SK-N-MC (cell line): Measurements from ENCODE around the gene IFI27L2.

Experiments used
- DNase-seq: peaks from one replicate; pipeline ENCODE4 v3.0.0-alpha.2; 2011; ENCODE audit warnings: low read depth, low spot score
- H3K27ac ChIP-seq: fragments of 200-600 bp; sonication (generic); 2 replicates; pipeline ENCODE4 v1.5.1; 2016; ENCODE audit warnings: mixed run types
- H3K36me3 ChIP-seq: fragments of 200-600 bp; sonication (generic); 2 replicates; pipeline ENCODE4 v1.6.1; 2017; ENCODE audit warnings: antibody characterized with exemption, low read length, mixed read lengths; ENCODE audit not compliant: insufficient read depth
- H3K4me3 ChIP-seq: fragments of 200-600 bp; sonication (generic); 2 replicates; pipeline ENCODE4 v1.5.1; 2016
- H3K9ac ChIP-seq: fragments of 200-600 bp; sonication (generic); 2 replicates; pipeline ENCODE4 v1.8.0; 2017; ENCODE audit warnings: mixed run types, mixed read lengths; ENCODE audit not compliant: insufficient read length
- H3K9me3 ChIP-seq: fragments of 200-600 bp; sonication (generic); 2 replicates; pipeline ENCODE4 v1.6.1; 2017; ENCODE audit warnings: low read depth, mild to moderate bottlenecking, antibody characterized with exemption, low read length, moderate library complexity, mixed read lengths
- EZH2 ChIP-seq: fragments of 200-600 bp; sonication (generic); IDR thresholded peaks from one replicate; pipeline ENCODE4 v1.6.1; 2017; ENCODE audit warnings: antibody characterized with exemption
- FOXP2 ChIP-seq: optimal IDR thresholded peaks from 2 replicates; pipeline ENCODE3; 2011; ENCODE audit warnings: mild to moderate bottlenecking, moderate library complexity; ENCODE audit not compliant: insufficient read depth; ENCODE audit errors: extremely low read length, control extremely low read depth
- POLR2AphosphoS5 ChIP-seq: IDR thresholded peaks from 2 replicates; pipeline ENCODE4 v1.6.1; 2012; ENCODE audit warnings: mild to moderate bottlenecking, low read depth, low read length, borderline replicate concordance

The IFI27L2 gene

DNA sequence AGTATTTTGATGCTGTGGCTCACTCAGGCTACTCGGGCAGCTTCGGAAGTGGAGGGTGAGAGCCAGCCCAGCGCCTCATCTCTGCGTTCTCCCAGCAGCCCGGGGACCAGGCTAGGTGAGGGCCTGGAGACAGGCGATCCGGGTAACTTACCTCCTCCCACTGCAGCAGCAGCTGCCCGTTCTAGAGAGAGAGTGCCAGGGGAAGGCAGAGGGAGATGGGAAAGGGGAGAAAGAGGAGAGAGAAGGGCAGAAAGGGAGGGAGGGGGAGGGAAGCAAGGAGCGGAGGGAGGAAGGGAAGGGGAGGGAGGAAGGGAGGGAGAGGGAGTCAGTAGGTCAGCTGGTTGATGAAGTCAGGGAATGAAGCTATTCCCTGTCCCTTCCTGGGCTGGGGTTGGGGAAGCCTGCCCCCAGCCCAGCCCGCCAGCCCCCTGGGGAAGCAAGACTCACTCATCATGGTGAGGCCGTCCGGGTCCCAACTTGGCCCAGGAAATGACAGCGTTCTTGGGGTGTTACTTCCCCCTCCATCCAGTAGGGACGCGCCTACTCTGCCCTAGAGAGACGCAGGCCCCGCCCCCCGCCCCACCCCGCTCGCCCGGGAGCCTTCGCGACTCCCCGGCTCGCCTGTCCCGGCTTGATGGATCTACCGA, at the start of gene IFI27L2:
TSS of gene IFI27L2 (minus strand) at position 494 of the 647 bp plus-strand sequence. CDS start at position 454, 40 bp downstream.
- Histone ChIP-seq H3K4me3 (peak within 1 kb of the TSS; percentile 79), H3K9ac (peak within 1 kb of the TSS; percentile 21), H3K27ac (no peak within 1 kb of the TSS), H3K9me3 (no peaks in the 10 kb centered on the region), H3K36me3 (no peaks in the 10 kb centered on the region)
- no peak for TF ChIP-seq EZH2
- TF ChIP-seq POLR2AphosphoS5: no peak
- no peak for TF ChIP-seq FOXP2
- DNase-seq: no peak

GRCh38 chr14:94177806-94178205, 48.4 kb upstream of the IFI27L2 start:
- Histone ChIP-seq H3K9me3 (no peaks in the 10 kb centered on the region), H3K36me3 (no peaks in the 10 kb centered on the region), H3K27ac (no peak overlapping the region), H3K4me3 (no peak overlapping the region), H3K9ac (no peak overlapping the region)
- TF ChIP-seq FOXP2 (no peak), POLR2AphosphoS5 (no peak), EZH2 (no peak)
- no peak for DNase-seq

- DNase-seq: no peak
- Histone ChIP-seq H3K27ac (no peak overlapping the region), H3K4me3 (no peak overlapping the region), H3K9me3 (no peaks in the 10 kb centered on the region), H3K9ac (no peak overlapping the region), H3K36me3 (no peaks in the 10 kb centered on the region)
- TF ChIP-seq EZH2 (no peak), FOXP2 (no peak), POLR2AphosphoS5 (no peak)
Observed at GRCh38 chr14:94176808-94177207, 47.4 kb upstream of the IFI27L2 start.

DNA sequence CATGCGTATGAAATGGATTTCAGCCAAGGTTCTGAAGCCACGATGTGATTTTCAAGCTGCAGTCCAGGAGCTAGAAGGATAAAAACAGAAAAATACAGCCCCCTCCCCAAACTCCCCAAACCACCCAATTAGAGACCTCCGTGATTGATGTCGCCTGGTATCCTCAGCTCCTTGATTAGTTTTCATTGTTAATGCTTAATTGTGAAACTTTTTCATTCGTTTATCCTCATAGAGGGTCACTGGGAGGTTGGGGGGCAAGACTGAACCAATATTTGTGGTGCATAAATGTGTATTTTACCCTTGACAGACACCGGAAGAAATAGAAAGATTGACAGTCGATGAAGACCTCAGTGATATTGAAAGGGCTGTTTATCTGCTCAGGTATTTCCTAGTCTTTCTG, 46.3 kb upstream of the IFI27L2 start:
- DNase-seq: no peak
- Histone ChIP-seq H3K9me3 (no peaks in the 10 kb centered on the region), H3K36me3 (no peaks in the 10 kb centered on the region), H3K27ac (no peak overlapping the region), H3K4me3 (no peak overlapping the region), H3K9ac (no peak overlapping the region)
- TF ChIP-seq FOXP2 (no peak), POLR2AphosphoS5 (no peak)

GRCh38 chr14:94175011-94175745, 45.8 kb upstream of the IFI27L2 start:
- Histone ChIP-seq H3K4me3 (peak overlapping the region; percentile 83; the same call in 1 of the 2 replicates), H3K27ac (no peak overlapping the region), H3K9me3 (no peaks in the 10 kb centered on the region), H3K36me3 (no peaks in the 10 kb centered on the region), H3K9ac (no peak overlapping the region)
- TF ChIP-seq EZH2 (no peak), FOXP2 (no peak), POLR2AphosphoS5 (no peak)
- DNase-seq: no peak

- Histone ChIP-seq H3K36me3 (no peaks in the 10 kb centered on the region), H3K27ac (no peak overlapping the region), H3K4me3 (peak overlapping the region; percentile 83), H3K9me3 (no peaks in the 10 kb centered on the region), H3K9ac (no peak overlapping the region)
- DNase-seq: no peak
- TF ChIP-seq POLR2AphosphoS5 (no peak), FOXP2 (no peak)
Observed at GRCh38 chr14:94174604-94175010, 45.2 kb upstream of the IFI27L2 start.

- no peak for TF ChIP-seq EZH2
- no peak for TF ChIP-seq POLR2AphosphoS5
- no peak for TF ChIP-seq FOXP2
- Histone ChIP-seq H3K4me3 (peak within 1 kb of the TSS; percentile 88), H3K9ac (peak within 1 kb of the TSS; percentile 70), H3K27ac (no peak within 1 kb of the TSS), H3K36me3 (no peaks in the 10 kb centered on the region), H3K9me3 (no peaks in the 10 kb centered on the region)
- DNase-seq: no peak
Observed at GRCh38 chr14:94173885-94174603, 44.6 kb upstream of the IFI27L2 start, which contains the start of gene PPP4R4. Gene PPP4R4 (plus strand): TSS chr14:94174322. CDS start chr14:94174466, 144 bp downstream.

GRCh38 chr14:94173471-94173884, 44.1 kb upstream of the IFI27L2 start:
- peak overlapping the region; percentile 88 for H3K4me3 ChIP-seq
- no peaks in the 10 kb centered on the region for H3K9me3 ChIP-seq
- no peak for TF ChIP-seq POLR2AphosphoS5
- TF ChIP-seq FOXP2: no peak
- no peaks in the 10 kb centered on the region for H3K36me3 ChIP-seq
- no peak for DNase-seq
- no peak overlapping the region for H3K27ac ChIP-seq
- H3K9ac ChIP-seq: peak overlapping the region; percentile 70
